Measurements from ENCODE around the gene SLC25A27.

GRCh38 chr6:46628498-46628897, 24.3 kb upstream of the SLC25A27 start:
- TF ChIP-seq CTCF (conservative IDR thresholded peaks at IDR 0.05; ENCODE audit: low read depth, low read length) = no peak
- TF ChIP-seq EZH2 (IDR thresholded peaks at IDR 0.05; ENCODE audit: borderline replicate concordance, low read depth, low read length, poor library complexity, severe bottlenecking) = no peak

All from A673 (cell line).